Measurements from ENCODE around the gene RUBCNL.

DNA sequence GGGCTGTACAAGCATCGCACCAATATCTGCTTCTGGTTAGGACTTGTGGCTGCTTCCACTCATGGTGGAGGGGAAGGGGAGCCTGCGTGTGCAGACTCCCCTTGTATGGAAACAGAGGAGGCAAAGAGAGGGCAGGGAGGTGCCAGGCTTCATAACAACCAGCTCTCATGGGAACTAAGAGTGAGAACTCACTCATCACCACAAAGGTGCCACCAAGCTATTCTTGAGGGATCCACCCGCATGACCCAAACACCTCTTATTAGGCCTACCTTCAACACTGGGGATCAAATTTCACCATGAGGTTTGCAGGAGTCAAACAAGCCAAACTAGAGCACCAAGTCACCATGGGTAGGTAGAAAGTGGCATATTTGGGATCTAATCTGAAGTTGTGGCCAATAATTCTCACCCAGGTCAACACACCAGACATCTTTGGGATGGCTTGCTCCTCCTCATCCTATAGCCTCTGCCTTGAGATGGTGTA, 46.4 kb downstream of the RUBCNL start:
- TF ChIP-seq, protein P1, sequence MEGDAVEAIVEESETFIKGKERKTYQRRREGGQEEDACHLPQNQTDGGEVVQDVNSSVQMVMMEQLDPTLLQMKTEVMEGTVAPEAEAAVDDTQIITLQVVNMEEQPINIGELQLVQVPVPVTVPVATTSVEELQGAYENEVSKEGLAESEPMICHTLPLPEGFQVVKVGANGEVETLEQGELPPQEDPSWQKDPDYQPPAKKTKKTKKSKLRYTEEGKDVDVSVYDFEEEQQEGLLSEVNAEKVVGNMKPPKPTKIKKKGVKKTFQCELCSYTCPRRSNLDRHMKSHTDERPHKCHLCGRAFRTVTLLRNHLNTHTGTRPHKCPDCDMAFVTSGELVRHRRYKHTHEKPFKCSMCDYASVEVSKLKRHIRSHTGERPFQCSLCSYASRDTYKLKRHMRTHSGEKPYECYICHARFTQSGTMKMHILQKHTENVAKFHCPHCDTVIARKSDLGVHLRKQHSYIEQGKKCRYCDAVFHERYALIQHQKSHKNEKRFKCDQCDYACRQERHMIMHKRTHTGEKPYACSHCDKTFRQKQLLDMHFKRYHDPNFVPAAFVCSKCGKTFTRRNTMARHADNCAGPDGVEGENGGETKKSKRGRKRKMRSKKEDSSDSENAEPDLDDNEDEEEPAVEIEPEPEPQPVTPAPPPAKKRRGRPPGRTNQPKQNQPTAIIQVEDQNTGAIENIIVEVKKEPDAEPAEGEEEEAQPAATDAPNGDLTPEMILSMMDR (IDR thresholded peaks at IDR 0.05) = no peak
- no peak for TF ChIP-seq POLR2A (IDR thresholded peaks at IDR 0.05)

Measured in body of pancreas (tissue), 4 donors.